Tibial nerve (tissue), 3 donors: ENCODE measurements around the gene YPEL4.

Experiments
- EP300 ChIP-seq, 2 donors: sonication (generic); formaldehyde crosslinking; IDR thresholded peaks; one replicate each; pipeline ENCODE4 v1.6.1; 2017; ENCODE audit warnings: antibody characterized with exemption in 2 of 2, mild to moderate bottlenecking in 1 of 2
- POLR2A ChIP-seq, 2 donors: fragments of 450-650 bp; IDR thresholded peaks; one replicate each; pipeline ENCODE4 v1.6.1; 2017; ENCODE audit warnings: antibody characterized with exemption in 2 of 2, mild to moderate bottlenecking in 2 of 2, moderate library complexity in 2 of 2

- TF ChIP-seq POLR2A (IDR thresholded peaks at IDR 0.05), result no peak
- no peak for TF ChIP-seq EP300 (IDR thresholded peaks at IDR 0.05)
Measured at GRCh38 chr11:57637626-57638004, 12.1 kb downstream of the YPEL4 start.
